Choroid plexus epithelial cell (primary cell): ENCODE data around the gene NDOR1.

ENCODE experiments used
- DNase-seq: peaks from one replicate; pipeline ENCODE4 v3.0.0-alpha.2; 2010; ENCODE audit warnings: low read depth
- H3K4me3 ChIP-seq: 2 replicates; pipeline ENCODE4 v1.5.1; 2011; ENCODE audit warnings: low read depth, mild to moderate bottlenecking, control low read depth, low read length, moderate library complexity
- TF ChIP-seq, protein P1 (sequence below): conservative IDR thresholded peaks from 2 replicates; pipeline ENCODE4 v1.5.1; 2011; ENCODE audit warnings: low read depth, mild to moderate bottlenecking, control low read depth, inconsistent platforms, low read length, moderate library complexity

NDOR1 gene

DNA sequence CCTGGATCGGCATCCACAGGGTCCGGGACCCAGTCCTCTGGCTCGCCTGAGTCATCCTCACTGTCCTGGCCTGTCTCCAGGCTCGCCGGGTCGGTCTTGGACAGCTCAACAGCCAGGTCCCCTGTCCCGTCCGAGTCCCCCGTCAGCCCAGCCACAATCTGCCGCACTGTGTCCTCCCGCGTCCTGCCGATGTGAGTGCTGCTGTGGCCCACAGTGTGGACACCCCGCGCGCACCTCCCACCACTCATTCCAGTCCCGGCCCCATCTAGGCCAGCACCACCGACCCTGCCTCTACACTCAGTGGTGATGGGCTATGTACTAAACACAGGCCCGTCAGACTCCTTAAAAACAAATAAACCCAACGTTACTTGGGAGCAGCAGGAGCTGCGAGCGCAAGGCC, 23.8 kb upstream of the NDOR1 start:
- H3K4me3 ChIP-seq: no peak overlapping the region
- TF ChIP-seq, protein P1, sequence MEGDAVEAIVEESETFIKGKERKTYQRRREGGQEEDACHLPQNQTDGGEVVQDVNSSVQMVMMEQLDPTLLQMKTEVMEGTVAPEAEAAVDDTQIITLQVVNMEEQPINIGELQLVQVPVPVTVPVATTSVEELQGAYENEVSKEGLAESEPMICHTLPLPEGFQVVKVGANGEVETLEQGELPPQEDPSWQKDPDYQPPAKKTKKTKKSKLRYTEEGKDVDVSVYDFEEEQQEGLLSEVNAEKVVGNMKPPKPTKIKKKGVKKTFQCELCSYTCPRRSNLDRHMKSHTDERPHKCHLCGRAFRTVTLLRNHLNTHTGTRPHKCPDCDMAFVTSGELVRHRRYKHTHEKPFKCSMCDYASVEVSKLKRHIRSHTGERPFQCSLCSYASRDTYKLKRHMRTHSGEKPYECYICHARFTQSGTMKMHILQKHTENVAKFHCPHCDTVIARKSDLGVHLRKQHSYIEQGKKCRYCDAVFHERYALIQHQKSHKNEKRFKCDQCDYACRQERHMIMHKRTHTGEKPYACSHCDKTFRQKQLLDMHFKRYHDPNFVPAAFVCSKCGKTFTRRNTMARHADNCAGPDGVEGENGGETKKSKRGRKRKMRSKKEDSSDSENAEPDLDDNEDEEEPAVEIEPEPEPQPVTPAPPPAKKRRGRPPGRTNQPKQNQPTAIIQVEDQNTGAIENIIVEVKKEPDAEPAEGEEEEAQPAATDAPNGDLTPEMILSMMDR: no peak
- DNase-seq: no peak

DNA sequence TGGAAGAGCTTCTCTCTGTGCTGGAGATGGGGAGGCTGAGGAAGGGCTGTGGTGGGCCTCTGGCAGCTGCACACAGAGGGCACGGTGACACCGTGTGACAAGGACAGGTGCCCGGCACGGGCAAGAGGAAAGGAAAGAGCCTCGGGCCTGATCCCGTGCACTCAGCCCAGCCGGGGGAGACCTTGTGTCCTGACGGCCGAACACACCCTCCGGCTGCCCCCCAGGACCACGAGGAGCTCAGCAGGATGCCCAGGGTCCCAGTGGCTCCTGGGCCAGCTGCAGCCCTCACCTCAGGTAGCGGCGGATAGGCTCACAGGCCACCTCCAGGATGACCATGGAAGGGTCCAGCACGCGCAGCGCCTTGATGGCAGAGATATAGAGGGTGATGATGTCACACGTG, 22.7 kb upstream of the NDOR1 start:
- H3K4me3 ChIP-seq: no peak overlapping the region
- TF ChIP-seq, protein P1: no peak

DNA sequence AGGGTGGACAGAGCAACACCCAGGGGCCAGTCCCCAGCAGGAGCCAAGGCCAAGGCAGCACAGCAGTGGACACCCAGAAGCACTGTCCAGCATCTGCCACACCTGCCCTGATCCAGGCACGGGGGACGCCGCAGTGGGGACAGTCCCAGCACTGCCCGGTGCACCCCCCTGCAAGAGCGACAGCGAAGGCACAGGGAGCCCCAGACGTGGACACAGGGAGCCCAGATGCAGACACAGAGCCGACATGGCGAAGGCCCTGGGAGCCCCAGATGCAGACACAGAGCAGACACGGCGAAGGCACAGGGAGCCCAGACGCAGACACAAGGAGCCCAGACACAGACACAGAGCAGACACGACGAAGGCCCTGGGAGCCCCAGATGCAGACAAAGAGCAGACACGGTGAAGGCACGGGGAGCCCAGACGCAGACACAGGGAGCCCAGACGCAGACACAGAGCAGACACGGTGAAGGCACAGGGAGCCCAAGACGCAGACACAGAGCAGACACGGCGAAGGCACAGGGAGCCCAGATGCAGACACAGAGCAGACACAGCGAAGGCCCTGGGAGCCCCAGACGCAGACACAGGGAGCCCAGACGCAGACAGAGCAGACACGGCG, 21.4 kb upstream of the NDOR1 start:
- no peak overlapping the region for H3K4me3 ChIP-seq
- DNase-seq: no peak
- TF ChIP-seq, protein P1: no peak

More for the DNA sequence above, 22.7 kb upstream of the NDOR1 start:
- no peak for DNase-seq

DNA sequence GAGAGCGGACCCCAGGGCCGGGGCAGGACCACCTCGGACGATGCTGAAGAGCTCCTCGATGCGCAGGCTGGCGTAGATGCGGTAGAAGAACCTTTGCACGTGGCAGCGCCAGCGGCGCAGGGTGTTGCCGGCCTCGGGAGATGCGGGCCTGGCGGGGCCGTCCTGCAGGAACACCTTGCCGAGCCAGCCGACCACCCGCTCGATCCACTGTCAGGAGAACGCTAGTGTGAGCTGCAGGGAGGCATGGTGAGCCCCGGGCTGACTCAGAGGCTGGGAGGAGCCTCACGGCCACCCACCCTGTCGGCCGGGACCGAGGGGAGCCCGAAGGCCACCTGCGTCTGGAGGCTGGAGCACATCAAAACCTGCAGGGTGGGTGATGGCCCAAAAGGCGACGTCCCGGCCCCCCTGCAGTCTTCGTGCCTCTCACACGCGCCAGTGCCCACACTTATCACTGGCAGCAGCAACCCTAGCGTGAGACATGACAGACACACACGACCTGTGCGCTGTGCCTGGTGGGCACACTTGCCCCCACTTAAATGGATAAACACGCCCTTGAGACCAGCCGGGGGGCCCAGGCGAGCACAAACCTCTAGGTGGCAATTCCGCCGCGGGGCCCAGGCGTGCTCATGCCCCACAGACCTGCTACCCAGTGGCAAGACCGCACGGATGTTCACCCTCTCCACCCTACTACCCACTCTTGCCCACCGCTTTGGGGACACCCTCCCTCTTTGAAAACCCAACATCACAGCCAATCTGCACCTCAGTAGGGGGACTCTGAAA, 20.4 kb upstream of the NDOR1 start:
- no peak for DNase-seq
- no peak overlapping the region for H3K4me3 ChIP-seq
- TF ChIP-seq, protein P1: no peak

DNA sequence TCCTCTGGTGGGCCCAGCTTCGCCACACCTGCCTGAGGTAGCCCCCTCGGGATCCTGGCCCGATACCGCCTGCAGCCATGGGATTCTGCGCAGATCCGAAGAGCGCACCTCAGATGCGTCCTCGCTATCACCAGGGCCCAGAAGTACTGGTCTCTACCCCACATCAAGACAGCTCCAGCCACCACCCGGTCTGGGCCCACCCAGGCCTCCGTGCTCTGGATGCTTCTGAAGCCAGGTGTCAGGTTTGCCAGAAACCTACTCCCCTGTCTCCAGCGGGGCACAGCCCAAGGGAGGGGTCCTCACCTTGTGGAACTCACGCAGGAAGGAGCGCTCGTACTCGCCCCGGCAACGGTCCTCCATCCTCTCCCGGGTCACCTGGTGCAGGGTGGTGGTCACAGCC, 19.6 kb upstream of the NDOR1 start:
- no peak overlapping the region for H3K4me3 ChIP-seq
- TF ChIP-seq, protein P1: no peak
- DNase-seq: no peak

DNA sequence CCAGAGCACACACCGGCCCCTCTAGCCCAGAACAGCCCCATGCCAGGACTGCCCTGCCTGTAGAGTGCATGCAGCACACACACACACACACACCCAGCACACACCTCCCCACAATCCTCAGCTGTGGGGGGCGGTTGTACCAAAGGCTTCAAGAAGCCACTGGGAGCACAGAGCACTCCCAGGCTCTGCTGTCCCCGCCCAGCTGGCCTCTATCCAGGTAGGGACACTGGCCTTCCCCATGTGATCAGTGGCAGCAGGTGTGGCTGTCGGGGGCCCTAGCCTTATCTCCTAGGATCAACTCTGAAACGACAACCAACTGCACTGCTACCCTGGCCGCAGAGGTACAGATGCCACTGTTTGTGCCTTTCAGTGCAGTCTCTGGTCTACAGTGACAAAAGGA, 19.1 kb upstream of the NDOR1 start:
- TF ChIP-seq, protein P1: no peak
- no peak for DNase-seq
- H3K4me3 ChIP-seq: no peak overlapping the region

DNA sequence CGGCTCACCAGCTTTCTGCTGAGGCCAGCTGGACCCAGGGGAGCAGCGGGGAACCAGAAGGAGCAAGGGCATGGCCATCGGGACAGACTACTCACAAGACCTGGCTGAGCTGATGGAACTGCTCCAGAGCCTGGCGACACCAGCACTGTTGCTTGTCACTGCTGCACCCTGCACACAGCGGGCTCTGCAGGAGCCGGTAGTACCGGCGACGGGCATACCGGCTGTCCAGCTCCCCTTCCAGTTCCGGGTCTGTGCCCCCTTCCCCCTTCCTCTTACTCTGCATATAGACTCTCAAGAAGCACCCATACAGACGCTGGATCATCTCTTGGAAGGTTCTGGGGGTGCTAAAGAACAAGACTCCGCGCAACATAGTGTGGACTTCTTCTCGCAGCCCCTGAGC, 18.1 kb upstream of the NDOR1 start:
- TF ChIP-seq, protein P1: no peak
- H3K4me3 ChIP-seq: peak overlapping the region; percentile 67
- DNase-seq: no peak
